CD4-positive, alpha-beta T cell treated with Interleukin-12 subunit alpha and Interleukin-12 subunit beta, for 1 hour (primary cell): ENCODE measurements around the gene RER1.
"Not testable (repeated sequence)": the region's sequence is repeated elsewhere in the genome, so short reads cannot be mapped to it uniquely, and the experiment has no call there.

Experiments used
- DNase-seq: peaks from one replicate; pipeline ENCODE4 v3.0.0-alpha.2; 2020

Gene RER1

DNA sequence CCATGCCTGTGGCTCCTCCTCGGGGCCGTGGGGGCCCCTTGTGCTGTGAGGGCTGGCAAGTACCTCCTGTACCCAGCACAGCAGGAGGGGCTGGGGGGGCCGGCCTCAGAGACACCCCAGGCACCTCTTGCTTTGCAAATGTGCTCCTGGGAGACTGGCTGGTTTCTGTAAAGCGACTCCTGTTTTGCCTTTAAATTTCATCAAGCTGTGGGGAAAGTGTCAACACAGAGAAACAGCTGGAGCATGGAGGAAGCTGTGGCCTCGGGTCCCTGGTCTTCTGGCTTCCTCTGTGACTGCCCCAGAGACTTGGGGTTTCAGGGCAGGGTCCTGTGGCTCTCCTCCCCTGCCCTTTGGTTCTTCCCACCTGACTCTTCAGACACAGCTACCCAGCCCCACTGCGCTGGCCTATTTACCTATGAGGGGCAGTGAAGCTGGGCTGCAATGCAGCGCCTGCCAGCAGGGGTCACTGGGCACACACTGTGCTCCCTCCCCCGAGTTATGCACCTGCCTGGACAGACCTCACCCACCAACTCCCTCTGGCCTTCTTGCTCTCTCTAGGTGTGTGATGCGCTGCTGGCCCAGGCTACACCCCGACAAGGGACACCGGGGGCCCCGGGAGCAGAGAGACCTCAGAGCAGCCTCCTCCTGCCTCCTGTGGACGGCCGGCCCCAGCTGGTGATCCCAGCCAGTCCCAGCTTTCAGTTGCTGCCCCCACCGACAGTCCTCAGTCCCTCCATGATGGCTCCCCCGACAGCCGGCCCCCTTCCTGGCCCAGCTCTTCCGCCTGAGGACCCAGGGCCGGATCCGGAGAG is 38.3 kb downstream of the RER1 start:
- no peak for DNase-seq

DNA sequence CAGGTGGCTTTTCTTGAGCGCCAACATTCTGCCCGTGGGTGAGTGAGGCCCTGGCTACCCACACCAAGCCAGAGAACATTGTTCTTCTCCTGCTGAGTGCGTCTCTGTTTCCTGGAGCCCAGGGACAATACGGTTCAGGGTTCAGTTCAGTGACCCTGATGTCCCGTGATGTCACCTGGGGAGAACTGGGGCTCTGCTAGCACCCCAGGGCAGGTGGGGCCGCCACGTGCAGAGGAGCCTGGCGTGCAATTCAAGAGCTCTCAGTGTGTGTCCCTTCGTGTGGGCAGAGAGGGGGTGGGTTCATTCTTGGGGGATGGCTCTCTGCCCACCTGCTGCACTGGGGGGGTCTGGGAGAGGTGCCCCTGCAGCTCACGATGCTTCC is 38.9 kb downstream of the RER1 start:
- no peak for DNase-seq

DNA sequence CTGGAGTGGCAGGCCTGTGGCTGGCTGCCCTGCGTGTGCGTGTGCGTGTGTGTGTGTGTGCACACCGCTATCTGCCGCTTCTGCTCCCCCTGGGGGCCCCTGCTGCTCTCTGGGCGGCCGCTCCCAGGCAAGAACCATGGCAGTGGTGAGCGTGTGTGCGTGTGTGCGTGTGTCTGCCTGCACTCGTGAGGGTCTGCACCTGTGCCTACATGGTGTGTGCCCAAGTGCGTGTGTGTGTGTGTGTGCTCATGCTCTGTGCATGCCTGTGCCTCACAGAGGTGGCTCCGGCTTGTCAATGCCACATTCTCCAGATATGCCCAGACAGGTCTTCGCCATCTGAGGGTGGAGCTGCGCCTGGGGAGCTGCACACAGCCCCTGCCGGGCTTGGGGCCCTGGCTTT is 39.5 kb downstream of the RER1 start:
- DNase-seq = no peak

DNA sequence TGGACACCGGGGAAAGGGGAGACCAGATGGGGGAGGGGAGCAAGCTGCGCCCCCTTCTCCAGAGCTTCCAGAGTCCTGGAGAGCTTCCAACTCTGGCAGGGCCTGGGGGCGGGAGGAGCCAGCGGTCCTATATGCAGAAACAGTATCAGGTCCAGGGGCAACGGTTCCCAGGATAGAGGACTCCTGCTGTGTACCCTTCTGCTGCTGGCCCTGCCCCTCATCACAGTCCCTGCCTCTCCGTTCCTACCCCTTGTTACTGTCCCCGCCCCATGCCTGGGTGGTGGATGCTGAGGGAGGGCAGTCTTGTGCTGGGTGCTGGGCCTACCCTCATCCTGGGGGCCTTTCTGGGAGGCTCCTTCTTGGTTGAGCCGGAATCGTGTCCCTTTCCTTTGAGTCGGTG is 39.9 kb downstream of the RER1 start:
- no peak for DNase-seq

DNA sequence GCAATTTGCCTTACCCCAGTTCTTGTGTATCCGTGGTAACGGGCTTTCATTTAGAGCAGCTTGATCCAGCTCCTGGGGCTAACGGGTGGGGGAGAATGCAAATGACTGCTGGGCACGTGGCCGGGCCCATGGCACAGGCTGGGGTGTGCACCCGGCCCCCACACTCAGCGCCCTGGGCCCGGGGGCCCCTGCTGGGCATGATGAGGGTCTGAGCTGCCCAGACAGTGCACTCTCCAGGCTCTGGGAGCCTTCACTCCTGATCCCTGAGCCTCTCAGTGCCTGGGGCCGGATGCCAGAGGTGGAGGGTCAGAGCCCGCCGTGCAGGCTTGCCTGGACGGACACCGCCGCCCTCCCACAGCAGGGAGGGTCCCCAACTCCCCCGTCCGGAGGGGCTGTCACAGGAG is 40.8 kb downstream of the RER1 start:
- no peak for DNase-seq

DNA sequence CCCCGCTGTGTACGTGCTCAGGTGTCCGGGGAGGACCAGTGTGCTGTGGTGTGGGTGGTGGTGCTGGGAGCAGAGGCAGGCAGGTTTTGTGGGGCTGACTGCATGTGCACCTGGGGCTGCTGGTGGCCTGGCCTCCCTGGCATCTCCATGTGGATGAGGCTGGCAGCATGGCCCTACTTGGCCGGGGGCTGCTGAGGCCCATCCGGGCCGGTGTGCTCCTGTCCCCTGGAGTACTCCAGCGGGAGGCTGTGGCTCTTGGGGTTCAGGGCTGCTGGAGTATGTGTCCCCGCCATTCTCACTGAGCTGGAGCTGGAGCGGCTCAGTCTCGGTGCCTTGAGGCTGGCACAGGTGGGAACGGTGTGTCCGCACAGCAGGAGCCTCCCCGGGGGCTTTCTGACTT is 41.6 kb downstream of the RER1 start:
- no peak for DNase-seq

DNA sequence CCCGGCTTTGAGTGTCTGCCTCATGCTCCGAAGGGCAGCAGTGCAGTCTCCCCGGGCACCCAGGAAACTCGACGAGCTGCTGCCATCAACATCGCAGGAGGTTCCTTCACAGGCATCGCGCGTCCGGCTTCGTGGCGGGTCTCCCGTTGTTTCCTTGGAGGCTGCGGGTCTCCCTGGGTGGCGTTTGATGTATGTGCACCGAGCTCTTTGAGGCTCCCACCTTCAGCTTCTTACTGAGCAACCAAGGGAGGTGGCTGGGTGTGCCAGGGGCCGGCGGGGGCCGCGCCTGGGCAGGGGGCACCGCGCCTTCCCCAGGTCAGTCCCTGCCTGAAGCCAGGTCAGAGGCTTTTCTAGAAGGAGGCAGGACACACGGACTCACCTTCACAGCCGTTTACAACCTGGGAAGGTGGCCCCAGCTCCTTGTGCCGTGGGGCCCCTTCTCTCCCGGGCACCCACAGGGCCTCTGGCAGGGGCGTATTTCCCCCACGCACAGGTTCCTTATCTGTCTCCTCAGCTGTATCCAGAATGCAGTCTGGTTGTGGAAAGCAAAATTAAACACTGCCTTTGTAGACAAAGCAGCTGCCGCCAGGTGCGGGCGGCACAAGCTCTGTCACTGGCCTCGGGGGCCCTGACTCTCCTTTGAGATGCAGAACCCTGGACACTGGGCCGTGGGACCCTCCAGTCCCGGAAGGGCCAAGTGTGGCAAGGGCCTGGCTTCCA is 42.5 kb downstream of the RER1 start:
- DNase-seq = no peak

DNA sequence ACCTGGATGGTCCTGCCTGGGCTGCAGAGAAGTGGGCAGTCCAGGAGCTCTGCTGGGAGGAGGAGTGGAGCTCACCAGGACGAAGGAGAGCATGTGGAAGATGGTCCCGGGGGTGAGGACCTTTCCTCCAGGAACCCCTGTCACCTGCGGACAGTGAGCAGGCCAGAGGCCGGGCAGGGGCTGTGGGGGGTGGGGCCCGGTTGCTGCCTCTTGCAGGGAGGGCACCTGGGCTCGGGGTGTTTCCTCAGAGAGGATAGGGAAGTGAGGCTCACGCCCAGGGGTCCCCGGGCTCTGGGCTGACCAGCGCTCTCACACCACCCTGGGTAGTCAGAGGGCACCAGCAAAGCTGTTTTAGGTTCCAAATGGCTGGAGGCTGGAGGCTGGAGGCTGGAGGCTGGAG is 43.5 kb downstream of the RER1 start:
- no peak for DNase-seq

DNA sequence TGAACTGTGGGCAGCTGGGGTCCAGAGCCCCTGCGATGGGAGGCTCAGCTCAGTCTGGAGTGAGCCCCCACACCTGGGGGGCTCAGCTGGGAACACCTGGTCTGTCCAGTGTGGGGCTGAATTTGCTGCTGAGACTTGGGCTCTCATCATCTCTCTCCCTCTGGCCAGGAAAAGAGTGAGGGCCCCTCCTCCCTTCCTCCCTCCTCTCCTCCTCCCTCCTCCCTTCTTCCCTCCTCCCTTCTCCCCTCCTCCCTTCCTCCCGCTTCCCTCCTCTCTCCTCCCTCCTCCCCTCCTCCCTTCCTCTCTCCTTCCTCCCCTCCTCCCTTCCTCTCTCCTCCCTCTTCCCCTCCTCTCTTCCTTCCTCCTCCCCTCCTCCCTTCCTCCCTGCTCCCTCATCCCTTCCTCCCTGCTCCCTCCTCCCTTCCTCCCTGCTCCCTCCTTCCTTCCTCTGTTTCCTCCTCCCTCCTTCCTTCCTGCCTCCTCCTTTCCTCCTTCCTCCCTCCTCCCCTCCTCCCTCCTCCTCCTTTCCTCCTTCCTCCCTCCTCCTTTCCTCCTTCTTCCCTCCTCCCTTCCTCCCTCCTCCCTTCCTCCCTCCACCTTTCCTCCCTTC is 44.2 kb downstream of the RER1 start:
- DNase-seq = no peak

DNA sequence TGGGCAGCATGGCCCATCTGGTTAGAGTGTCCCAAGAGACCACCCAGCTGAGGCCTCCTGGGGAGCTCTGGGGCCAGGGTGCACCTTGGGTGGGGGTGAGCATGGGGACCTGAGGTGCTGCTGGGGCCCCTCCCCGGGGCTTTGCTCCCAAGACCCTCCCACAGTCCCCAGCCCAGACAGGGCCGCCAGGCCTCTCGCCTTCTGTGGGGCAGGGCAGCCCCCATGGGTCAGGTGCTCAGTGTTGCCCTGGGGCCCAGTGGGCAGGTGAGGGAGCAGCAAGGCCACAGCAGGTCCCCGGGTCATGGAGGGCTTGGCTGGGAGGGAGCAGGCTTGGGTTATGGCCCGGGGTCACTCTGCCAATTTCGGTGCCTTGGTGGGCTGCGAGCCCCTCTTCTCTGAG is 45.2 kb downstream of the RER1 start:
- DNase-seq = no peak

DNA sequence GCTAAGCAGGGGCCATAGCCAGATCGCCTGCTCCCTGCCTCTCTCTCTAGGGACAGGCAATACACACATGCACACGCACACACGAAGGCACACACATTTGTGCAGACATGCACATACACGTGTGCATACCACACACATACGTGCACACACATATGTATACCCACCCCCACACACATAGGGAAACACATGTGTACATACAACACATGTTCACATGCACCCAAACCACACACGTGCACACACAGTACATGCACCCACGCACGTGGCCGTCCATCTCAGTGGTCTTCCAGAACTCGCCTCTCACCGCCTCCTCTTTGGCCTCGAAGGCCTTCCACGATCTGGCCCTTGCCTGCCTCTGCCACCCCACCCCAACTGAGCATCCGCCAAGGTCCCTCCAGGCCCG is 46.0 kb downstream of the RER1 start:
- no peak for DNase-seq

DNA sequence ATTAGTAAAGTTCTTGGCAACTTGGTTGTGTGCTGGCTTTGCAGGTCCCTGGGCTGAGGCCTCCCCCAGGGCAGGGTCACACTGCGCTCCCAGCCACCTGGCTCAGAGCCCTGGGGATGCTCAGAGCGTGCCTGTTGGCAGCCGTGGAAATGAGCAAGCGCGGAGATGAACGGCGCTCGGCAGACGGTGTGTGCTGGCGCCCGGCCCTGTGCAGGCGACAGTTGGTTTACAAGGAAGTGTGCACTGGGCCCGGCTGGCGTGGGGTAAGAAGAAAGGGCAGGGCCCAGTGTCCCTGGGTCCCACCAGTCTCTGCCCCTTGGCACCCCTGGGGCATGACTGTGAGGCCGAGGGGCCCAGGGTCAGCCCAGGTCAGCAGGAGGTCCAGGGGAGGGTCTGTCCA is 46.4 kb downstream of the RER1 start:
- DNase-seq = no peak

DNA sequence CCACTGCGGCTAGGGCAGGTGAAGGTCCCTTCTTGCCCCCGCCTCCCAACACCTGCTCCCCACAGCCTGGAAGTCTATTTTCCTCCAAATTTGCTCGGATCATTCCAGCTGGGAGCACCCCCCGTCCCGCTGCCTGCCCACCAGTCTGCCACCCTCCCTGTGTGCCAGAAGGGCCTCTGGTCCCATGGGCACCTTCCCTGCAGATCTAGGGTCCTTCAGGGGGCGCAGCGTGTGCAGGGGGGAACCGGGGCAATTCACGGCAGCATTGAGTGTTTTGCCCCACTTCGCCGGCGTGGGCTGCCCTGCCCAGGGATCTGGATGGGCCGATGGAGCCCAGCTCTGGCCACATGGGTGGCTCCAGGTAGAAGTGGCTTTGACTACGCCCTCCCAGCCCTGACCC is 47.0 kb downstream of the RER1 start:
- no peak for DNase-seq

DNA sequence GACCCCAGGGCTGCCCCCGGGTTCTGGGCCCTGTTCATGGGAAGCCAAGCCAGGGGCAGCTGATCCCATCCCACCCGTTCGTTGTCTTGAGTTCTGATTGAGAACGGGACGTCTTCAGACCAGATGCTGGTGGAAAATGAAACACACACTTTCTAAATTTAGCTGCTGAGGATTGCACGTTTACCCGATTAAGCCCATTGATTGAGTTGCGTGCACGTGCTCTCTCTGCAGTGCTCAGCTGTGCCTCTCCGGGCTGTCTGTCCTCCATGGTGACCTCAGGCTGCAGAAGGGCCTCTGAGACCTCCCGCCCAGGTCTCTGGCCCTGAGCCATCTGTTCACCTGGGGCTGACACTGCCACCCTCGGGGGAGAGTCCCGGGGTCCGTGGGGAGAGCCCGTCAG is 47.7 kb downstream of the RER1 start:
- DNase-seq = no peak

DNA sequence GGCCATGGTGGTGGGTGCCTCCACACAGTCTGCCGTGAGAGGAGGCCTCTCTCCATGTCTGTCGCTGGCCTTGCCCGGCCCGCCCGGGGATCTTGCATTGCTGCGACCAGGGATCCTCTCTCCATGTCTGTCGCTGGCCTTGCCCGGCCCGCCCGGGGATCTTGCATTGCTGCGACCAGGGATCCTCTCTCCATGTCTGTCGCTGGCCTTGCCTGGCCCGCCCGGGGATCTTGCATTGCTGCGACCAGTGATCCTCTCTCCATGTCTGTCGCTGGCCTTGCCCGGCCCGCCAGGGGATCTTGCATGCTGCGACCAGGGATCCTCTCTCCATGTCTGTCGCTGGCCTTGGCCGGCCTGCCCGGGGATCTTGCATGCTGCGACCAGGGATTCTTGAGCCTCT is 48.7 kb downstream of the RER1 start:
- DNase-seq = not testable (repeated sequence)

DNA sequence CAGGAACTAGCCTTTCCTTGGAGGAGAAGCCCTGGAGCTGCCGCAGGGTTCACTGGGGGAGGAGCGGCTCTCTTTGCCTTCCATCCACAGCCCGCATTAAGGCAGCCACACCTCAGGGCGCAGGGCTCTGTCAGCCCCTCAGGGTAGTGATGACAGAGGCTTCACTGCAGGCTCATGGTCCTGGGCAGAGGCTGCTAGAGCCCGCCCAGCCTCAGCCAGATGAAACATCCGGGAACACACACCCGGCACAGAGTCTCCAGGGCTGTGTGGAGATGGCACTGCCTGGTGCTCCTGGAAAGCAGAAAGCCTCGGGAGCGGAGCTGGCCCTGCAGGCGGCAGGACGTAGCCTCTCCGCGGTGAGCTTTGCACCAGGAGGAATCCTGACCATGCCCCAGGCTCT is 50.1 kb downstream of the RER1 start:
- DNase-seq = no peak

DNA sequence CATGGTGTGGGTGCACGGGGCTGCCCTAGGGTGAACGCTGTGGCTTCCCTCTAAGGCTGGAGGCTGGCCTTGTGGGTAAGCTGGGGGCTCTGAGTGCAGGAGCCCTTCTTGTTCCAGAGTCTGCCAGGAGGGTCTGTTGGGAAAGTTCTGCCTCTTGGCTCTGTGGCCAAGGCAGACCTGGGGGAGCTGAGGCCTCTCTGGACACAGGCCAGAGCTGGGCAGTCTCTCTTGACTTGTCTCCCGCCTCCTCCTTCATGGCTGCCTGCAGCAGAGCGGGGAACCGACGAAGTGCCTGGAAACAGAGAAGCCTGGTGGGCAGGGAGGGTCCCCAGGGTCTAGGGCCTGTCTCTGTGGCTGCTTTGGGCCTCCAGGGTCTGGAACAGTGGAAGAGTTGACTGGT is 51.0 kb downstream of the RER1 start:
- DNase-seq = no peak

DNA sequence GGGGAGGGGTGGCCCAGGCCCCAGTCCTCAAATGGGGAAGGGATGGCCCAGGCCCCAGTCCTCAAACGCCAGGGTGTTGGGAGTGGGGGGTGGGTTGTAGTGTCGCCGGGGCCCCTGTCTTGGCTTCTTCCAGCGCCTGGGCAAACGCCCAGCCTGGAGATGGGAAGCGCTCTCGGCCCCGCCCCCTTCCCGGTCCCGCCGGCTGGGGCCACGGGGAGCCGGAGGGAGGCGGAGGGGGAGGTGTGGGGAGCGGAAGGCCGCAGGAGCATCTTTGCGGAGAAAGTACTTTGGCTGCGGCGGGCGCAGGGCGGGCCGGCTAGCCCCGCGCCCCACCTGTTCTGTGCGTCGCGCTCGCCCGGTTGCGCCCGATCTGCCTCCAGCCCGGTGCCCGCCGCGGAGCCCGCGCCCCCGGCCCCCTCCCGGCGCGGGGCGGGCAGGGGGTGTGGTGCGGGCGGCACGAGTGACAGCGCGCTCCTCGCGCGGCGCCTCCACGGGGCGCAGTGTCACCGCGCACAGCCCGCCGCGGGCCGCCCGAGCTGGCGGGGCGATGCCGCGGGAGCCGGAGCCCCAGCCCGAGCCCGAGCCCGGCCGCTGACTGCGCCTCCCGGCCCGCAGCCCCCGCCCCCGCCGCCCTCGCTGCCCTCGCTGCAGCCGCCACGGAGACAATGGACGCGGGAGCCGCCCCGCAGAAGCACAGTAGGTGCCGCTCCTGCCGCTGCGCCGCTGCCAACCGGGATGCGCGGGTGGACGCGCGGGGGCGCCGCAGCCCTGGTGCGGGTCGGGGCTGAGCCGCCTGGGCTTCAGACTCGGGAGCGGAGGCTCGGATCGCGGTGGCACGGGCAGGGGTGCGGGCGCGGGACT is 51.9 kb downstream of the RER1 start:
- DNase-seq = peak; percentile 27

DNA sequence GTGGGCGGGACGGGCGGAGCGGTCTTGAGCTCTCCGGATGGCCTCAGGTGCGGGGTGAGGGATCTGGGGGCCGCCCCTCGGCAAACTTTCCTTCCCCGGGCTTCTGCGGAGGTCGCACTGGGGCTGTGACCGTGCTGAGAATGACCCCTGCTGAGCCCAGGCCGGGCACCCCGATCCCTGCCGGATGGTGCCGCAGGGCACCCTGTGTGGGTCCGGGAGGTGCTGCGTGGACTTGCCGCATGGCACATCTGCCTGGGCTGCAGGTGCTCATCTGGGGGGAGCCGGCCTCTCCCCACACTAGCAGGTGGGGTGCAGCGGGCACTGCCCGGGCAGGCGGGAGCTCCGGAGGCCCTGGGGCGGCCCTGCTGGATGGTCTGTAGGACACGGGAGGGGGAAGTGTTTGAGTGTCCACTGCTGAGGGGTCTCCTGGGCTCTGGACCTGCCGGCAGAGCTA is 52.5 kb downstream of the RER1 start:
- no peak for DNase-seq

DNA sequence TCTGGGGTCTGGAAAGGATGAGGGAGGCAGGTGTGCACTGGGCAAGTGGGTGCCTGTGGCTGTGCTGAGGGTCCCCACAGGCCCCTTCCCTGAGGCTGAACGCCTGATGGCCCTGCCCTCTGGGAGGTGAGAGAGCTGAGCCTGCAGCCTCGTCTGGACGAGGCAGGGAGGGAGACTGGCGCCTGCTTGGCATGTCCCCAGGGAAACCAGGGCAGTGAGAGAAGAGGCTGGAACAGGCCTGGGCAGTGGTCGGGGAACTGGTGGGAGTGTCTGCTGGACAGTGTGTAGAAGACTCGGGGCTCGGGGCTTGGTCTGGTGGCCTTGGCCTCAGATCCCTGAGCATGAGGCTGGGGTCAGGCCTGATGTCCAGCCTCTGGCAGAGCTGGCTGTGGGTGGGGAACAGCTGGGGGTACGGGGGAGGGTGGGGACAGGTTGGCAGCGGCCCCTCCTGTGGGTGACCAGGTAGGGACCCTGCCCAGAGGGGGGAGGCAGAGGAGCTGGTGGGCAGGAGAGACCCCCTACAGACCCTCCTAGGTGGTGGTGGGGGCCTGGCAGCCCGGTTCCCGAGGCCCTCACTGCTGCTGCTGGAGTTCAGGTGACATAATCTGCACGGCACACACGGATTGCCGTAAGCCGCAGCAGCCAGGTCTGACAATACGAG is 53.7 kb downstream of the RER1 start:
- DNase-seq = no peak

DNA sequence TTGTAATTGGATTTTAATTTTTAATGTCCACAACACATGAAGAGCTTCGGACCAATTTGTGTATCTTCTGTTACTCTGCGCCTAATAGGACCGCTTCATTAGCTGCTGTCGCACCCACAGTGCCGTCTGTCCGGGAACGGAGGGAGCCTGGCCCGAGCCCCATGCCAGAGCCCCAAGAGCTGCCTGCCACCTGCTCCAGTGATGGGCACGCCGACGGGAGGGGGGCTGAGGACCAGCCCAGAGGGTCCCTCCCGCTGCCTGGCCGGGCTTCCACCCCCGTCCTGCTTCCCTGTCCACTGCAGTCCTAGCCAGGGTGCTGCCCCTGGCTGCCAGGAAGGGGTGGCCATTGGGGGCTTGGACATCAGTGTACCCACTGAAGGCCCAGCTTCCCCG is 54.2 kb downstream of the RER1 start:
- no peak for DNase-seq

DNA sequence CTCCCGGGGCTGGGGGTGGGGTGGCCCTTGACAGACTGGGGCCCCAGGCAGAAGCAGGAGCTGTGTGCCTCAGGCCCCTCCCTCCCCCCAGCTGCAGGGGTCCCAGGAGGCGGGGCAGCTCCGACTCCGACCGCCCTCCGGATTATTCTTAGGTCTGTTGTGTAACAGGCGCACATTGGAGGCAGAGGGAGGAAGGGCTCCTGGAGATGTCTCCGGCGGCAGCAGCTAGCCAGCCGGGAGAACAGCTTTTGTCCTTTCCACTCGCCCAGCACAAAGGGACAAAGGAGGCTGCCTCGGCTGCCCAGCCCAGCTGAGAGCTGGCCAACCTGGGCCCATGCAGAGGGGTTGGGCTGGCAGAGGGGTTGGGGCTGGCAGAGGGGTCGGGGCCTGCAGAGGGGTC is 54.8 kb downstream of the RER1 start:
- no peak for DNase-seq

DNA sequence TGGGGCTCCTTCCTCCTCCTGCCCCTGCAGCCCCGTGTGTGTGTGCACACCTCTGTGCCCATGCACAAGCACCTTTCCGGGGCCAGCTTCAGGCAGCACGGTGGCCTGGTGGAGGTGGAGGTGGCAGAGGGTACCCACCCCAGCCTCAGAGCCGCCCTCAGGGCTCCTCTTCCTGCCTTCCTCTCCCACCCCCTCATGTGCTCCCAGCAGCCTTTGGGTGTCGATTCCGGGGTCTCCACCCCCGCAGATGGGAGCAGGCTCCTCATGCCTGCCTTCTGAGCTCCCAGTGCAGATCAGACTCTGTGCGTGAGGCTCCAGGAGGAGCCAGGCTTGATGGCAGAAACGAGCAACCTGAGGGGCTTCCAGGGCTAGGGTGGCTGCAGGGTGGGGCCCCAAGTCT is 55.2 kb downstream of the RER1 start:
- DNase-seq = no peak
